Keratinocyte (primary cell): ENCODE measurements around the gene DOCK1. TPM values are rescaled to one million over a fixed set of nuclear protein-coding genes. Genes with fewer than 3 reads are reported as not detected.

Experiments
- DNase-seq: peaks from one replicate; pipeline ENCODE4 v3.0.0-alpha.2; 2011; ENCODE audit warnings: low read depth, missing footprints, low spot score
- FAIRE-seq: peaks from 2 replicates; lab custom pipeline; 2011; peaks lifted over from hg19 to GRCh38; lab: Jason Lieb, UNC
- H2AFZ ChIP-seq: 2 replicates; pipeline ENCODE4 v1.6.0; 2012; ENCODE audit warnings: low read length, control low read depth, inconsistent platforms; ENCODE audit not compliant: control insufficient read depth
- H3K27ac ChIP-seq: 2 replicates; pipeline ENCODE4 v1.5.1; 2011; ENCODE audit warnings: low read length; ENCODE audit not compliant: control insufficient read depth, insufficient read depth
- H3K27me3 ChIP-seq: 3 replicates; pipeline ENCODE4 v1.6.0; 2011; ENCODE audit warnings: low read length; ENCODE audit not compliant: control insufficient read depth, insufficient read depth; ENCODE audit errors: extremely low read depth
- H3K36me3 ChIP-seq, 2 experiments: 2 replicates in 1 of 2; 3 replicates in 1 of 2; pipeline ENCODE4 v1.5.1; 2011; ENCODE audit warnings: low read length in 2 of 2, mild to moderate bottlenecking in 1 of 2; ENCODE audit not compliant: control insufficient read depth in 2 of 2, insufficient read depth in 2 of 2; ENCODE audit errors: extremely low read depth in 1 of 2
- H3K4me1 ChIP-seq: 3 replicates; pipeline ENCODE4 v1.5.1; 2011; ENCODE audit warnings: low read length; ENCODE audit not compliant: control insufficient read depth, insufficient read depth; ENCODE audit errors: extremely low read depth
- H3K4me2 ChIP-seq: 3 replicates; pipeline ENCODE4 v1.6.0; 2011; ENCODE audit warnings: low read depth, low read length; ENCODE audit not compliant: control insufficient read depth, insufficient read depth; ENCODE audit errors: extremely low read depth
- H3K4me3 ChIP-seq, 3 experiments: fragments of 200-600 bp in 1 of 3; sonication (generic) in 1 of 3; 2 replicates in 2 of 3; 3 replicates in 1 of 3; pipeline ENCODE4 v1.5.1; 2011 to 2016; ENCODE audit warnings: low read length in 3 of 3, mild to moderate bottlenecking in 3 of 3, control low read depth in 2 of 3, inconsistent platforms in 1 of 3, low read depth in 1 of 3, mixed read lengths in 1 of 3, mixed run types in 1 of 3, moderate library complexity in 1 of 3; ENCODE audit not compliant: control insufficient read depth in 2 of 3, insufficient read depth in 2 of 3; ENCODE audit errors: extremely low read depth in 1 of 3
- H3K79me2 ChIP-seq: 2 replicates; pipeline ENCODE4 v1.6.0; 2012; ENCODE audit warnings: low read length; ENCODE audit not compliant: control insufficient read depth, insufficient read depth
- H3K9ac ChIP-seq: 3 replicates; pipeline ENCODE4 v1.6.0; 2011; ENCODE audit warnings: low read length; ENCODE audit not compliant: control insufficient read depth, insufficient read depth; ENCODE audit errors: extremely low read depth
- H3K9me1 ChIP-seq: 3 replicates; pipeline ENCODE4 v1.6.0; 2011; ENCODE audit warnings: low read length; ENCODE audit not compliant: control insufficient read depth, insufficient read depth; ENCODE audit errors: extremely low read depth
- H3K9me3 ChIP-seq: 2 replicates; pipeline ENCODE4 v1.5.1; 2012; ENCODE audit warnings: low read depth, low read length; ENCODE audit not compliant: control insufficient read depth
- H4K20me1 ChIP-seq: 3 replicates; pipeline ENCODE4 v1.6.0; 2011; ENCODE audit warnings: low read length; ENCODE audit not compliant: control insufficient read depth, insufficient read depth; ENCODE audit errors: extremely low read depth
- CTCF ChIP-seq, 3 experiments: IDR thresholded peaks in 1 of 3; conservative IDR thresholded peaks in 1 of 3; optimal IDR thresholded peaks in 1 of 3; 2 replicates in 2 of 3; 3 replicates in 1 of 3; pipeline versions ENCODE3 to v1.5.1; 2011; ENCODE audit warnings: low read length in 3 of 3, mild to moderate bottlenecking in 3 of 3, moderate library complexity in 2 of 3, control low read depth in 1 of 3, inconsistent platforms in 1 of 3; ENCODE audit not compliant: insufficient read depth in 2 of 3; ENCODE audit errors: extremely low read depth in 1 of 3
- EZH2 ChIP-seq: IDR thresholded peaks from one replicate; pipeline ENCODE4 v1.6.1; 2012; ENCODE audit warnings: inconsistent platforms, mild to moderate bottlenecking, low read length, moderate library complexity
- dilution Hi-C: fragments of 300-500 bp; cut with MboI; formaldehyde crosslinking; loops from one replicate; pipeline ENCODE4 v1.7.0; 2020; ENCODE audit warnings: low sequenced_read_pairs; ENCODE audit not compliant: extremely low pct_ligation_motif_present
- polyA plus RNA-seq, 5 experiments: library from polyadenylated mRNA; depleted of rRNA in 3 of 5; stranded (reverse) in 3 of 5; stranded (forward) in 1 of 5; unstranded in 1 of 5; fragments of >200 nt; gene quantifications; 1 replicate in 1 of 5; 2 replicates in 3 of 5; 3 replicates in 1 of 5; pipeline versions ENCODE4 v1.2.1 to v1.2.3, GENCODE V29; 2011 to 2012; ENCODE audit warnings: missing spikeins in 2 of 5, low read depth in 1 of 5, low replicate concordance in 1 of 5

DOCK1 gene
- polyA plus RNA-seq, 1 donor (not counting 4 experiments of a cell fraction or from before 2014, with no cell fraction given) = 15.7 TPM

DNA sequence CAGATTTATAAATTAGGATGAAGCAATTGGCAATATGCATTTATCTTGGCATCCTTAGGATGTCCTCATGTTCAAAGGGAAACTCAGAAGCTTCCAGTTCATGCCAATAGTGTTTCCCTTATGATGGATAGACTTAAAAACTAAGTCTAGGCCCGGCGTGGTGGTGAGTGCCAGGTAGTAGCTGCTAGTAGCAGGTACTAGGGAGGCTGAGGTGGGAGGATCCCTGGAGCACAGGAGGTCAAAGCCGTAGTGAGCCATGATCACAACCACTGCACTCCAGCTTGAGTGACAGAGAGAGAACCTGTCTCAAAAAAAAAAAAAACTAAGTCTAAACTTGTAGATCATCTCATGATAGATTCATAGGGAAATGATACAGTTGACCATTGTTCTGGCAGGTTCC lies 115.0 kb downstream of the DOCK1 start:
- no peak for FAIRE-seq
- no peak for DNase-seq
- H3K36me3 ChIP-seq = peaks cover 18 to 28% of the 10 kb centered on the region in 2 experiments

DNA sequence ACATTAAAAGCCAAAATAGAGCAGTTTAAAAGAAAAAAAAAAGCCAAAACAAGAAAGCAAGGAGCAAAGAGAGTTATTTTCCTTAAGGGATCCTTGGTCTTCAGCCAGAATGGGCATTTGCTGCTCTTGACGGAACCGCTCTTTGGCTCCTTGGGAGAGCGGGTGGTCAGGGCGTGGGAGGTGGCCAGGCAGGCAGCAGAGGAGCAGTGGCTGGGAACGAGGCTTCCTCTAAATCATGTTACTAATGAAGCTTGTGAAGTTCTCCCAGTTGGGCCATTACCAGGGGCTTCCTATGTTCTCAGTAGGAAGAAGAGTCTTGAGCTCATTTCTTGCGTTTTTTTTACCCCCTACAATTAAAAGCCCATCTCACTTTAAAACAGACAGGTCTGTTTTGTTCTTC lies 116.6 kb downstream of the DOCK1 start:
- Histone ChIP-seq H3K79me2 (no peaks in the 10 kb centered on the region), H3K9ac (no peak overlapping the region), H3K4me2 (no peak overlapping the region), H3K9me1 (no peaks in the 10 kb centered on the region), H3K4me1 (no peaks in the 10 kb centered on the region), H2AFZ (no peak overlapping the region), H4K20me1 (peaks cover 3% of the 10 kb centered on the region), H3K27ac (no peak overlapping the region), H3K4me3 (no peak overlapping the region), H3K36me3 (peaks cover 20 to 22% of the 10 kb centered on the region in 2 experiments), H3K27me3 (no peaks in the 10 kb centered on the region), H3K9me3 (no peaks in the 10 kb centered on the region)
- FAIRE-seq = no peak
- dilution Hi-C loops = no loop called here
- no peak for DNase-seq
- TF ChIP-seq CTCF (optimal IDR thresholded peaks at IDR 0.05 in 1 of 3, IDR thresholded peaks at IDR 0.05 in 1 of 3, conservative IDR thresholded peaks at IDR 0.05 in 1 of 3; ENCODE audit: extremely low read depth in 1 of 3, insufficient read depth in 2 of 3, low read length in 3 of 3) (no peak), EZH2 (no peak)

More for the DNA sequence above, 115.0 kb downstream of the DOCK1 start:
- no peak overlapping the region for H3K4me2 ChIP-seq
- H3K4me3 ChIP-seq = no peak overlapping the region
- H3K9me3 ChIP-seq = no peaks in the 10 kb centered on the region
- peaks cover 3% of the 10 kb centered on the region for H4K20me1 ChIP-seq
- H3K9ac ChIP-seq = no peak overlapping the region
- H3K9me1 ChIP-seq = no peaks in the 10 kb centered on the region
- H3K4me1 ChIP-seq = no peaks in the 10 kb centered on the region
- dilution Hi-C loops = no loop called here
- no peaks in the 10 kb centered on the region for H3K79me2 ChIP-seq
- H3K27me3 ChIP-seq = no peaks in the 10 kb centered on the region
- no peak overlapping the region for H2AFZ ChIP-seq
- TF ChIP-seq EZH2 = no peak
- no peak for TF ChIP-seq CTCF (optimal IDR thresholded peaks at IDR 0.05 in 1 of 3, IDR thresholded peaks at IDR 0.05 in 1 of 3, conservative IDR thresholded peaks at IDR 0.05 in 1 of 3; ENCODE audit: extremely low read depth in 1 of 3, insufficient read depth in 2 of 3, low read length in 3 of 3)
- H3K27ac ChIP-seq = no peak overlapping the region
